ENCODE results near the gene ARF1.
A peak's percentile ranks its signal among the peaks of the same experiment; 100 is the strongest.

ARF1 gene

GRCh38 chr1:228098323-228098931 lies 15.9 kb downstream of the ARF1 start:
- H3K4me3 ChIP-seq (replicated peaks; ENCODE audit: low read depth, low read length) = no peak overlapping the region
- no peak for DNase-seq (ENCODE audit: extremely low read depth, low read depth)
- no peak for TF ChIP-seq CTCF (IDR thresholded peaks at IDR 0.05; ENCODE audit: low read depth, low read length, missing control alignments)

- no peak for DNase-seq (ENCODE audit: extremely low read depth, low read depth)
- TF ChIP-seq CTCF (IDR thresholded peaks at IDR 0.05; ENCODE audit: low read depth, low read length, missing control alignments) = no peak
- no peak overlapping the region for H3K4me3 ChIP-seq (replicated peaks; ENCODE audit: low read depth, low read length)
Measured at GRCh38 chr1:228099331-228099732, 16.8 kb downstream of the ARF1 start.

GRCh38 chr1:228100822-228101613 lies 18.5 kb downstream of the ARF1 start:
- no peak for DNase-seq (ENCODE audit: extremely low read depth, low read depth)
- no peak for TF ChIP-seq CTCF (IDR thresholded peaks at IDR 0.05; ENCODE audit: low read depth, low read length, missing control alignments)
- peak overlapping the region; percentile 77 for H3K4me3 ChIP-seq (replicated peaks; ENCODE audit: low read depth, low read length)

- H3K4me3 ChIP-seq (replicated peaks; ENCODE audit: low read depth, low read length) = peak overlapping the region; percentile 77
- no peak for DNase-seq (ENCODE audit: extremely low read depth, low read depth)
- no peak for TF ChIP-seq CTCF (IDR thresholded peaks at IDR 0.05; ENCODE audit: low read depth, low read length, missing control alignments)
Measured at GRCh38 chr1:228101614-228101993, 19.1 kb downstream of the ARF1 start.

GRCh38 chr1:228101994-228102790 lies 19.7 kb downstream of the ARF1 start:
- peak overlapping the region; percentile 77 for H3K4me3 ChIP-seq (replicated peaks; ENCODE audit: low read depth, low read length)
- no peak for DNase-seq (ENCODE audit: extremely low read depth, low read depth)
- no peak for TF ChIP-seq CTCF (IDR thresholded peaks at IDR 0.05; ENCODE audit: low read depth, low read length, missing control alignments)

- DNase-seq (ENCODE audit: extremely low read depth, low read depth) = peak; percentile 66
- TF ChIP-seq CTCF (IDR thresholded peaks at IDR 0.05; ENCODE audit: low read depth, low read length, missing control alignments) = no peak
- H3K4me3 ChIP-seq (replicated peaks; ENCODE audit: low read depth, low read length) = peak within 1 kb of the TSS; percentile 77
Measured at GRCh38 chr1:228102791-228103620, 20.5 kb downstream of the ARF1 start, which contains the start of gene C1orf35. Gene C1orf35, minus strand, starts transcription at chr1:228103325. Its CDS starts 98 bp downstream, at chr1:228103227.
